MCF 10A (cell line): ENCODE data around the gene LMX1B. TPM values are rescaled to one million over a fixed set of nuclear protein-coding genes. Genes with fewer than 3 reads are reported as not detected.

ENCODE experiments used
- BruUV-seq: library from RNA; stranded (reverse); fragments of 400-500 nt; replicated peaks from 2 replicates; lab custom pipeline; 2021; lab: Mats Ljungman, UMichigan
- CTCF ChIA-PET: fragments of 300-600 bp; sonication (Branson Sonifier 250); formaldehyde crosslinking; extraction: SDS; loops from one replicate; lab custom pipeline; 2021; ENCODE audit warnings: antibody characterized with exemption, inconsistent platforms; lab: Yijun Ruan, JAX
- POLR2A ChIA-PET: fragments of 300-600, 350-650 bp; sonication (Branson Sonifier 250); formaldehyde crosslinking; extraction: SDS; loops from one replicate; lab custom pipeline; 2020; ENCODE audit warnings: antibody characterized with exemption, inconsistent platforms; lab: Yijun Ruan, JAX
- DNase-seq: peaks from one replicate; pipeline ENCODE4 v3.0.0-alpha.2; 2018; ENCODE audit not compliant: unreplicated experiment
- H3K27ac Mint-ChIP-seq: one replicate; pipeline ENCODE4 v1.8.0; 2022; ENCODE audit warnings: mild to moderate bottlenecking, low read depth, mixed read lengths; ENCODE audit not compliant: unreplicated experiment
- H3K27me3 Mint-ChIP-seq: one replicate; pipeline ENCODE4 v1.8.0; 2022; ENCODE audit warnings: mixed read lengths; ENCODE audit not compliant: insufficient read depth, unreplicated experiment
- H3K36me3 Mint-ChIP-seq: one replicate; pipeline ENCODE4 v1.8.0; 2022; ENCODE audit warnings: mild to moderate bottlenecking, moderate library complexity, mixed read lengths; ENCODE audit not compliant: insufficient read depth, unreplicated experiment
- H3K4me1 Mint-ChIP-seq: one replicate; pipeline ENCODE4 v1.8.0; 2022; ENCODE audit warnings: mixed read lengths; ENCODE audit not compliant: insufficient read depth, unreplicated experiment
- H3K4me3 Mint-ChIP-seq: one replicate; pipeline ENCODE4 v1.8.0; 2022; ENCODE audit warnings: mild to moderate bottlenecking, moderate library complexity, mixed read lengths; ENCODE audit not compliant: unreplicated experiment
- H3K9me3 Mint-ChIP-seq: one replicate; pipeline ENCODE4 v1.8.0; 2022; ENCODE audit warnings: mixed read lengths; ENCODE audit not compliant: unreplicated experiment
- CTCF ChIP-seq: fragments of 200-600 bp; IDR thresholded peaks from one replicate; pipeline ENCODE4 v1.8.0; 2022; ENCODE audit warnings: antibody characterized with exemption, mild to moderate bottlenecking; ENCODE audit not compliant: unreplicated experiment
- intact Hi-C: fragments of 100-400 bp; cut with micrococcal nuclease; formaldehyde crosslinking; loops from 2 replicates; pipeline ENCODE4 v1.14.1; 2022
- total RNA-seq: library from RNA; stranded (reverse); gene quantifications from 2 replicates; pipeline ENCODE4 v1.2.3, GENCODE V29; 2022

LMX1B gene
- total RNA-seq, 1 experiment from 2014 or later, result 3.4 TPM

GRCh38 chr9:126621061-126621918, 7.6 kb downstream of the LMX1B start:
- ChIA-PET CTCF (interaction anchor here (0.7 kb wide), 1 partner anchor 69 kb away, joined by 3 read pairs; no protein-coding TSS in a partner anchor), POLR2A (no interaction called here)
- Mint-ChIP-seq H3K27ac (no peak overlapping the region), H3K4me1 (no peaks in the 10 kb centered on the region), H3K36me3 (peaks cover 6% of the 10 kb centered on the region), H3K4me3 (no peak overlapping the region), H3K27me3 (no peaks in the 10 kb centered on the region), H3K9me3 (no peaks in the 10 kb centered on the region)
- intact Hi-C loops, result no loop called here
- no peak for TF ChIP-seq CTCF
- no peak for DNase-seq
- no TSS peak for BruUV-seq

GRCh38 chr9:126621919-126622735, 8.4 kb downstream of the LMX1B start:
- no peak overlapping the region for H3K4me3 Mint-ChIP-seq
- no peak overlapping the region for H3K27ac Mint-ChIP-seq
- no peaks in the 10 kb centered on the region for H3K9me3 Mint-ChIP-seq
- H3K27me3 Mint-ChIP-seq, result no peaks in the 10 kb centered on the region
- TF ChIP-seq CTCF, result no peak
- CTCF ChIA-PET, result interaction anchor here (0.5 to 0.7 kb wide), 4 partner anchors 10 to 250 kb away, joined by 3 to 4 read pairs (median 3); no protein-coding TSS in a partner anchor
- no peaks in the 10 kb centered on the region for H3K4me1 Mint-ChIP-seq
- peaks cover 6% of the 10 kb centered on the region for H3K36me3 Mint-ChIP-seq
- intact Hi-C loops, result no loop called here
- BruUV-seq, result no TSS peak
- POLR2A ChIA-PET, result no interaction called here
- DNase-seq, result no peak

GRCh38 chr9:126623314-126623666, 9.6 kb downstream of the LMX1B start:
- intact Hi-C loops, result no loop called here

More at GRCh38 chr9:126623314-126623666, 9.6 kb downstream of the LMX1B start:
- Mint-ChIP-seq H3K27ac (no peak overlapping the region), H3K4me1 (no peaks in the 10 kb centered on the region), H3K9me3 (no peaks in the 10 kb centered on the region), H3K27me3 (no peaks in the 10 kb centered on the region), H3K36me3 (peaks cover 6% of the 10 kb centered on the region), H3K4me3 (no peak overlapping the region)
- no TSS peak for BruUV-seq
- DNase-seq, result no peak
- TF ChIP-seq CTCF, result no peak
- ChIA-PET CTCF (no interaction called here), POLR2A (no interaction called here)
